ENCODE results near the gene C1orf232. TPM values are rescaled to one million over a fixed set of nuclear protein-coding genes. Genes with fewer than 3 reads are reported as not detected.

Gene C1orf232
- total RNA-seq, 1 experiment from 2014 or later, result not detected

GRCh38 chr1:26156285-26157038 lies 12.3 kb downstream of the C1orf232 start:
- H3K9ac ChIP-seq (ENCODE audit: low read length), result no peak overlapping the region
- BruUV-seq (replicated peaks), result no TSS peak
- ChIA-PET RAD21 (ENCODE audit: low non-redundant PET in 1 of 2, low total read pairs in 2 of 2, uncharacterized antibody in 2 of 2, unreplicated experiment in 2 of 2) (no interaction called here), CTCF (interaction anchor here (1.0 to 2.9 kb wide), 7 partner anchors 9 to 129 kb away, joined by 3 to 21 read pairs (median 3); partner anchors contain the start of genes CNKSR1 and ZNF593), POLR2A (interaction anchor here (1.2 to 1.6 kb wide), 2 partner anchors 11 to 13 kb away, joined by 5 to 6 read pairs; partner anchors contain the start of gene ZNF593)
- peak overlapping the region in 1 of 2 experiments; percentile 33; a peak in 2 of 4 replicates for H3K4me3 ChIP-seq (replicated peaks in 1 of 2; ENCODE audit: low read depth in 1 of 2, low read length in 2 of 2)
- H4K20me1 ChIP-seq (ENCODE audit: insufficient read depth), result no peaks in the 10 kb centered on the region
- intact Hi-C loops (cut with micrococcal nuclease), result no loop called here
- peaks cover 12 to 34% of the 10 kb centered on the region in 2 experiments for H3K4me1 ChIP-seq (ENCODE audit: control insufficient read depth in 1 of 2, insufficient read depth in 2 of 2, low read length in 2 of 2)
- no peaks in the 10 kb centered on the region for H3K9me3 ChIP-seq (ENCODE audit: control insufficient read depth in 1 of 2, insufficient read depth in 1 of 2, low read depth in 1 of 2, low read length in 2 of 2)
- ATAC-seq (peak; percentile 71), DNase-seq (ENCODE audit: low read depth, low spot score) (no peak)
- TF ChIP-seq TCF7L2 (IDR thresholded peaks at IDR 0.05; ENCODE audit: borderline replicate concordance, extremely low read depth, insufficient read depth, insufficient read length) (peak; percentile 47), POLR2A (IDR thresholded peaks at IDR 0.05; ENCODE audit: borderline replicate concordance, extremely low read depth, insufficient read depth, insufficient read length) (no peak)
- H2AFZ ChIP-seq (ENCODE audit: low read depth, low read length, poor library complexity, severe bottlenecking), result peak overlapping the region; percentile 56
- H3K27ac ChIP-seq (ENCODE audit: low read depth, low read length), result peak overlapping the region; percentile 30; the same call in 1 of the 2 replicates
- no peaks in the 10 kb centered on the region for H3K36me3 ChIP-seq (ENCODE audit: control insufficient read depth in 1 of 2, insufficient read depth in 2 of 2, low read length in 2 of 2)
- no peaks in the 10 kb centered on the region for H3K27me3 ChIP-seq (ENCODE audit: insufficient read depth, low read length)
- H3K79me2 ChIP-seq (ENCODE audit: insufficient read depth, low read length), result no peaks in the 10 kb centered on the region
- peak overlapping the region; percentile 64 for H3K4me2 ChIP-seq (ENCODE audit: low read length)
- H3K9me2 ChIP-seq (ENCODE audit: insufficient read depth), result no peaks in the 10 kb centered on the region

- H3K36me3 ChIP-seq (ENCODE audit: control insufficient read depth in 1 of 2, insufficient read depth in 2 of 2, low read length in 2 of 2), result no peaks in the 10 kb centered on the region
- no peak overlapping the region for H3K4me3 ChIP-seq (replicated peaks in 1 of 2; ENCODE audit: low read depth in 1 of 2, low read length in 2 of 2)
- no TSS peak for BruUV-seq (replicated peaks)
- intact Hi-C loops (cut with micrococcal nuclease), result no loop called here
- no peak overlapping the region for H3K9ac ChIP-seq (ENCODE audit: low read length)
- H3K27ac ChIP-seq (ENCODE audit: low read depth, low read length), result no peak overlapping the region
- no peak for ATAC-seq
- ChIA-PET RAD21 (ENCODE audit: low non-redundant PET in 1 of 2, low total read pairs in 2 of 2, uncharacterized antibody in 2 of 2, unreplicated experiment in 2 of 2) (no interaction called here), CTCF (interaction anchor here (1.1 to 2.9 kb wide), 4 partner anchors 11 to 22 kb away, joined by 3 to 21 read pairs (median 7); partner anchors contain the start of genes CNKSR1 and ZNF593), POLR2A (interaction anchor here (1.6 kb wide), 1 partner anchor 10 kb away, joined by 5 read pairs; no protein-coding TSS in a partner anchor)
- no peaks in the 10 kb centered on the region for H3K9me2 ChIP-seq (ENCODE audit: insufficient read depth)
- no peak overlapping the region for H2AFZ ChIP-seq (ENCODE audit: low read depth, low read length, poor library complexity, severe bottlenecking)
- peaks cover 11 to 28% of the 10 kb centered on the region in 2 experiments for H3K4me1 ChIP-seq (ENCODE audit: control insufficient read depth in 1 of 2, insufficient read depth in 2 of 2, low read length in 2 of 2)
- DNase-seq (ENCODE audit: low read depth, low spot score), result no peak
- H3K79me2 ChIP-seq (ENCODE audit: insufficient read depth, low read length), result no peaks in the 10 kb centered on the region
- H4K20me1 ChIP-seq (ENCODE audit: insufficient read depth), result no peaks in the 10 kb centered on the region
- H3K27me3 ChIP-seq (ENCODE audit: insufficient read depth, low read length), result no peaks in the 10 kb centered on the region
- H3K9me3 ChIP-seq (ENCODE audit: control insufficient read depth in 1 of 2, insufficient read depth in 1 of 2, low read depth in 1 of 2, low read length in 2 of 2), result no peaks in the 10 kb centered on the region
- no peak overlapping the region for H3K4me2 ChIP-seq (ENCODE audit: low read length)
- TF ChIP-seq ZBTB33 (IDR thresholded peaks at IDR 0.05; ENCODE audit: extremely low read depth, insufficient replicate concordance, low read length) (no peak), ZNF274 (IDR thresholded peaks at IDR 0.05; ENCODE audit: low read depth, low read length) (no peak), CEBPB (IDR thresholded peaks at IDR 0.05; ENCODE audit: low read depth) (no peak), POLR2A (IDR thresholded peaks at IDR 0.05; ENCODE audit: borderline replicate concordance, extremely low read depth, insufficient read depth, insufficient read length) (no peak), EGR1 (IDR thresholded peaks at IDR 0.05; ENCODE audit: low read depth) (no peak), YY1 (IDR thresholded peaks at IDR 0.05; ENCODE audit: extremely low read depth, insufficient replicate concordance, low read depth, low read length) (no peak), POLR2AphosphoS5 (IDR thresholded peaks at IDR 0.05; ENCODE audit: low read depth, low read length) (no peak), EZH2 (IDR thresholded peaks at IDR 0.05) (no peak), CTCF (IDR thresholded peaks at IDR 0.05 in 2 of 3, conservative IDR thresholded peaks at IDR 0.05 in 1 of 3; ENCODE audit: borderline replicate concordance in 1 of 3, insufficient read depth in 1 of 3, low read depth in 2 of 3, low read length in 2 of 3) (no peak), SIN3A (IDR thresholded peaks at IDR 0.05; ENCODE audit: low read depth) (no peak), TCF7L2 (IDR thresholded peaks at IDR 0.05; ENCODE audit: borderline replicate concordance, extremely low read depth, insufficient read depth, insufficient read length) (no peak)
Observed at GRCh38 chr1:26155370-26156284, 13.1 kb downstream of the C1orf232 start.
